ENCODE measurements around the gene TIMM10B. TPM values are rescaled to one million over a fixed set of nuclear protein-coding genes. Genes with fewer than 3 reads are reported as not detected.

The TIMM10B gene
- total and polyA plus RNA-seq, 2 donors (not counting 1 experiment from before 2014, with no cell fraction given), result 42.9 to 62.1 TPM

- no peak overlapping the region for H3K4me3 ChIP-seq (ENCODE audit: control extremely low read depth in 1 of 5, extremely low read depth in 1 of 5, insufficient read depth in 1 of 5, low read depth in 2 of 5, low read length in 4 of 5)
- ChIA-PET CTCF (interaction anchor here (0.8 to 6.6 kb wide), 2 partner anchors 110 to 249 kb away, joined by 3 to 27 read pairs; no protein-coding TSS in a partner anchor), POLR2A (no interaction called here)
- intact Hi-C loops (cut with micrococcal nuclease), result loop anchor here (10.0 kb wide), 1 partner anchor 804 kb away; the partner anchor contains the start of genes TRIM22 and TRIM5
- 100% methylated on average over 3 of the region's 3 CpGs for WGBS (ENCODE audit: insufficient coverage)
- H3K4me3 Mint-ChIP-seq, result no peak overlapping the region
- no peak overlapping the region for H3K27ac ChIP-seq (ENCODE audit: low read length in 2 of 2)
- no peaks in the 10 kb centered on the region for H3K27me3 ChIP-seq (replicated peaks in 1 of 4; ENCODE audit: control extremely low read depth in 1 of 4, control insufficient read depth in 3 of 4, insufficient read depth in 4 of 4, low read length in 3 of 4)
- no peaks in the 10 kb centered on the region for H3K4me1 ChIP-seq (ENCODE audit: control insufficient read depth in 2 of 2, insufficient read depth in 2 of 2, low read length in 2 of 2)
- peaks cover 37% of the 10 kb centered on the region for H3K79me2 ChIP-seq (ENCODE audit: control insufficient read depth, insufficient read depth, low read length)
- no peaks in the 10 kb centered on the region for H4K20me1 ChIP-seq (ENCODE audit: control insufficient read depth, insufficient read depth, low read length, poor library complexity, severe bottlenecking)
- ATAC-seq (ENCODE audit: low read depth) (no peak), DNase-seq (no peak)
- H3K9me3 Mint-ChIP-seq (ENCODE audit: insufficient read depth), result no peaks in the 10 kb centered on the region
- H2AFZ ChIP-seq (ENCODE audit: insufficient read depth, low read depth, low read length, poor library complexity, severe bottlenecking), result no peak overlapping the region
- H3K27ac Mint-ChIP-seq, result no peak overlapping the region
- no peak for TF ChIP-seq EZH2 (IDR thresholded peaks at IDR 0.05; ENCODE audit: borderline replicate concordance, insufficient read depth, low read depth, low read length, poor library complexity, severe bottlenecking)
- TF ChIP-seq CTCF (IDR thresholded peaks at IDR 0.05), result no peak
- H3K4me2 ChIP-seq (replicated peaks; ENCODE audit: low read depth, low read length, poor library complexity, severe bottlenecking), result no peak overlapping the region
- H3K9ac ChIP-seq (ENCODE audit: low read length), result no peak overlapping the region
- H3K9me3 ChIP-seq (ENCODE audit: control extremely low read depth in 1 of 3, control insufficient read depth in 2 of 3, insufficient read depth in 1 of 3, low read length in 2 of 3), result no peaks in the 10 kb centered on the region
- no peaks in the 10 kb centered on the region for H3K4me1 Mint-ChIP-seq
- H3K36me3 ChIP-seq (replicated peaks in 1 of 2; ENCODE audit: control extremely low read depth in 1 of 2, control insufficient read depth in 1 of 2, extremely low read depth in 1 of 2, insufficient read depth in 2 of 2, low read length in 1 of 2), result peaks cover 1 to 41% of the 10 kb centered on the region in 2 experiments
- H3K27me3 Mint-ChIP-seq, result no peaks in the 10 kb centered on the region
Observed at GRCh38 chr11:6488821-6489220, 7.5 kb downstream of the TIMM10B start.

GRCh38 chr11:6489306-6489705, 8.0 kb downstream of the TIMM10B start:
- H4K20me1 ChIP-seq (ENCODE audit: control insufficient read depth, insufficient read depth, low read length, poor library complexity, severe bottlenecking), result no peaks in the 10 kb centered on the region
- no peak overlapping the region for H3K4me3 ChIP-seq (ENCODE audit: control extremely low read depth in 1 of 5, extremely low read depth in 1 of 5, insufficient read depth in 1 of 5, low read depth in 2 of 5, low read length in 4 of 5)
- no peak overlapping the region for H2AFZ ChIP-seq (ENCODE audit: insufficient read depth, low read depth, low read length, poor library complexity, severe bottlenecking)
- H3K4me1 Mint-ChIP-seq, result no peaks in the 10 kb centered on the region
- H3K27me3 Mint-ChIP-seq, result no peaks in the 10 kb centered on the region
- H3K27ac ChIP-seq (ENCODE audit: low read length in 2 of 2), result no peak overlapping the region
- no peaks in the 10 kb centered on the region for H3K9me3 ChIP-seq (ENCODE audit: control extremely low read depth in 1 of 3, control insufficient read depth in 2 of 3, insufficient read depth in 1 of 3, low read length in 2 of 3)
- no peaks in the 10 kb centered on the region for H3K4me1 ChIP-seq (ENCODE audit: control insufficient read depth in 2 of 2, insufficient read depth in 2 of 2, low read length in 2 of 2)
- H3K9ac ChIP-seq (ENCODE audit: low read length), result no peak overlapping the region
- H3K79me2 ChIP-seq (ENCODE audit: control insufficient read depth, insufficient read depth, low read length), result peaks cover 41% of the 10 kb centered on the region
- no peak overlapping the region for H3K4me2 ChIP-seq (replicated peaks; ENCODE audit: low read depth, low read length, poor library complexity, severe bottlenecking)
- ATAC-seq (ENCODE audit: low read depth), result no peak
- CTCF ChIA-PET, result interaction anchor here (0.8 to 6.6 kb wide), 4 partner anchors 8 to 249 kb away, joined by 3 to 27 read pairs (median 6); partner anchors contain the start of genes ARFIP2 and TIMM10B
- H3K27ac Mint-ChIP-seq, result no peak overlapping the region
- TF ChIP-seq EZH2 (IDR thresholded peaks at IDR 0.05; ENCODE audit: borderline replicate concordance, insufficient read depth, low read depth, low read length, poor library complexity, severe bottlenecking), result no peak
- TF ChIP-seq CTCF (IDR thresholded peaks at IDR 0.05), result no peak
- 100% methylated on average over 2 of the region's 4 CpGs for WGBS (ENCODE audit: insufficient coverage)
- H3K9me3 Mint-ChIP-seq (ENCODE audit: insufficient read depth), result no peaks in the 10 kb centered on the region
- intact Hi-C loops (cut with micrococcal nuclease), result loop anchor here (10.0 kb wide), 1 partner anchor 805 kb away; the partner anchor contains the start of genes TRIM22 and TRIM5
- DNase-seq, result no peak
- H3K27me3 ChIP-seq (replicated peaks in 1 of 4; ENCODE audit: control extremely low read depth in 1 of 4, control insufficient read depth in 3 of 4, insufficient read depth in 4 of 4, low read length in 3 of 4), result no peaks in the 10 kb centered on the region
- peaks cover 1 to 41% of the 10 kb centered on the region in 2 experiments for H3K36me3 ChIP-seq (replicated peaks in 1 of 2; ENCODE audit: control extremely low read depth in 1 of 2, control insufficient read depth in 1 of 2, extremely low read depth in 1 of 2, insufficient read depth in 2 of 2, low read length in 1 of 2)
- H3K4me3 Mint-ChIP-seq, result no peak overlapping the region
- POLR2A ChIA-PET, result no interaction called here

Data from B cell (primary cell).